B cell (primary cell): ENCODE data around the gene ACAP3. TPM values are rescaled to one million over a fixed set of nuclear protein-coding genes. Genes with fewer than 3 reads are reported as not detected.

Experiments
- ATAC-seq: fragments of 200-7000 bp; cut with Tn5 transposase; one replicate; pipeline ENCODE4 v1.10.0; 2021; ENCODE audit warnings: low read depth, mild to moderate bottlenecking, moderate number of reproducible peaks, moderate library complexity
- CTCF ChIA-PET: fragments of 350-600 bp; sonication (Branson Sonifier 250); formaldehyde crosslinking; loops from one replicate; lab custom pipeline; 2021; ENCODE audit warnings: antibody characterized with exemption, inconsistent platforms; lab: Charles Lee
- POLR2A ChIA-PET: fragments of 350-600 bp; sonication (Branson Sonifier 250); formaldehyde crosslinking; loops from one replicate; lab custom pipeline; 2021; ENCODE audit warnings: antibody characterized with exemption; lab: Charles Lee
- DNase-seq: peaks from one replicate; pipeline ENCODE4 v3.0.0; 2013
- H2AFZ ChIP-seq: 2 replicates; pipeline ENCODE4 v1.6.1; 2012; ENCODE audit warnings: mild to moderate bottlenecking, low read depth, low read length; ENCODE audit not compliant: insufficient read depth, poor library complexity, severe bottlenecking
- H3K27ac ChIP-seq, 2 donors: 1 replicate in 1 of 2; 2 replicates in 1 of 2; pipeline ENCODE4 v1.5.1; 2012 to 2013; ENCODE audit warnings: low read length in 2 of 2, mild to moderate bottlenecking in 2 of 2, moderate library complexity in 1 of 2
- H3K27me3 ChIP-seq, 4 experiments: fragments of 200-600 bp in 1 of 4; sonication (generic) in 1 of 4; replicated peaks in 1 of 4; 1 replicate in 2 of 4; 2 replicates in 2 of 4; pipeline versions ENCODE4 v1.6.1 to v1.7.0; 2013 to 2016; ENCODE audit warnings: low read length in 3 of 4, mild to moderate bottlenecking in 2 of 4, mixed read lengths in 1 of 4, moderate library complexity in 1 of 4; ENCODE audit not compliant: insufficient read depth in 4 of 4, control insufficient read depth in 3 of 4; ENCODE audit errors: control extremely low read depth in 1 of 4
- H3K36me3 ChIP-seq, 2 experiments: replicated peaks in 1 of 2; 1 replicate in 1 of 2; 2 replicates in 1 of 2; pipeline versions ENCODE4 v1.6.1 to v1.7.1; 2013; ENCODE audit warnings: low read length in 1 of 2; ENCODE audit not compliant: insufficient read depth in 2 of 2, control insufficient read depth in 1 of 2; ENCODE audit errors: control extremely low read depth in 1 of 2, extremely low read depth in 1 of 2
- H3K4me1 ChIP-seq, 2 donors: fragments of 200-600 bp in 1 of 2; sonication (generic) in 1 of 2; 1 replicate in 1 of 2; 2 replicates in 1 of 2; pipeline versions ENCODE4 v1.5.1 to v1.6.1; 2013 to 2017; ENCODE audit warnings: low read length in 2 of 2; ENCODE audit not compliant: control insufficient read depth in 2 of 2, insufficient read depth in 2 of 2
- H3K4me2 ChIP-seq: replicated peaks from 2 replicates; pipeline ENCODE3; 2012; ENCODE audit warnings: mild to moderate bottlenecking, low read depth, low read length; ENCODE audit not compliant: poor library complexity, severe bottlenecking
- H3K4me3 ChIP-seq, 5 experiments: fragments of 200-600 bp in 1 of 5; sonication (generic) in 1 of 5; 1 replicate in 3 of 5; 2 replicates in 2 of 5; pipeline versions ENCODE4 v1.5.1 to v1.7.0; 2011 to 2016; ENCODE audit warnings: low read length in 4 of 5, mild to moderate bottlenecking in 4 of 5, low read depth in 2 of 5, control low read depth in 1 of 5, moderate library complexity in 1 of 5; ENCODE audit not compliant: insufficient read depth in 1 of 5; ENCODE audit errors: control extremely low read depth in 1 of 5, extremely low read depth in 1 of 5
- H3K79me2 ChIP-seq: fragments of 200-600 bp; sonication (generic); one replicate; pipeline ENCODE4 v1.6.0; 2016; ENCODE audit warnings: low read length; ENCODE audit not compliant: control insufficient read depth, insufficient read depth
- H3K9ac ChIP-seq: fragments of 200-600 bp; sonication (generic); 2 replicates; pipeline ENCODE4 v1.6.1; 2017; ENCODE audit warnings: mild to moderate bottlenecking, low read length, moderate library complexity
- H3K9me3 ChIP-seq, 3 donors: one replicate each; pipeline versions ENCODE4 v1.6.1 to v1.7.1; 2013; ENCODE audit warnings: low read length in 2 of 3; ENCODE audit not compliant: control insufficient read depth in 2 of 3, insufficient read depth in 1 of 3; ENCODE audit errors: control extremely low read depth in 1 of 3
- H4K20me1 ChIP-seq: 2 replicates; pipeline ENCODE4 v1.6.0; 2012; ENCODE audit warnings: mild to moderate bottlenecking, low read length; ENCODE audit not compliant: insufficient read depth, control insufficient read depth, poor library complexity, severe bottlenecking
- H3K27ac Mint-ChIP-seq: one replicate; pipeline ENCODE4 v1.8.0; 2021; ENCODE audit warnings: mixed read lengths
- H3K27me3 Mint-ChIP-seq: one replicate; pipeline ENCODE4 v1.8.0; 2021; ENCODE audit warnings: mixed read lengths
- H3K4me1 Mint-ChIP-seq: one replicate; pipeline ENCODE4 v1.8.0; 2021; ENCODE audit warnings: mixed read lengths
- H3K4me3 Mint-ChIP-seq: one replicate; pipeline ENCODE4 v1.8.0; 2021; ENCODE audit warnings: mixed read lengths
- H3K9me3 Mint-ChIP-seq: one replicate; pipeline ENCODE4 v1.8.0; 2022; ENCODE audit warnings: mixed read lengths; ENCODE audit not compliant: insufficient read depth
- CTCF ChIP-seq: fragments of 200-600 bp; IDR thresholded peaks from one replicate; pipeline ENCODE4 v1.8.0; 2022; ENCODE audit warnings: antibody characterized with exemption, mild to moderate bottlenecking
- EZH2 ChIP-seq: IDR thresholded peaks from 2 replicates; pipeline ENCODE4 v1.6.1; 2012; ENCODE audit warnings: borderline replicate concordance, low read depth, mild to moderate bottlenecking, moderate library complexity, low read length; ENCODE audit not compliant: insufficient read depth, poor library complexity, severe bottlenecking
- WGBS: methylation state at CpG from one replicate; pipeline ENCODE4 v1.1.5; 2013; ENCODE audit warnings: missing lambda C conversion rate; ENCODE audit not compliant: insufficient coverage; 5-methylcytosine and 5-hydroxymethylcytosine counted together
- intact Hi-C: fragments of 100-400 bp; cut with micrococcal nuclease; formaldehyde crosslinking; loops from one replicate; pipeline ENCODE4 v1.10.0; 2022
- polyA plus RNA-seq: library from polyadenylated mRNA; depleted of rRNA; stranded (reverse); fragments of >200 nt; gene quantifications from 2 replicates; pipeline ENCODE4 v1.2.3, GENCODE V29; 2012
- total RNA-seq, 2 donors: library from RNA; stranded (reverse); fragments of 120-200 nt in 1 of 2; gene quantifications; 1 replicate in 1 of 2; 2 replicates in 1 of 2; pipeline versions ENCODE4 v1.2.3 to v1.2.4, GENCODE V29; 2013 to 2022

The ACAP3 gene
- total and polyA plus RNA-seq, 2 donors (not counting 1 experiment from before 2014, with no cell fraction given): 40.7 to 124 TPM

GRCh38 chr1:1280782-1281481 lies 26.8 kb downstream of the ACAP3 start:
- ATAC-seq: no peak
- Histone ChIP-seq H3K9me3 (no peaks in the 10 kb centered on the region), H3K9ac (no peak overlapping the region), H3K79me2 (no peaks in the 10 kb centered on the region), H3K4me2 (no peak overlapping the region), H3K4me1 (peaks cover 0 to 3% of the 10 kb centered on the region in 2 donors), H3K27ac (no peak overlapping the region), H2AFZ (no peak overlapping the region), H3K36me3 (no peaks in the 10 kb centered on the region), H3K4me3 (no peak overlapping the region), H4K20me1 (no peaks in the 10 kb centered on the region), H3K27me3 (no peaks in the 10 kb centered on the region)
- DNase-seq: no peak
- Mint-ChIP-seq H3K27me3 (no peaks in the 10 kb centered on the region), H3K9me3 (no peaks in the 10 kb centered on the region), H3K4me1 (peaks cover 3% of the 10 kb centered on the region), H3K4me3 (no peak overlapping the region), H3K27ac (no peak overlapping the region)
- 90% methylated on average over 19 of the region's 21 CpGs for WGBS
- intact Hi-C loops: no loop called here
- CTCF ChIA-PET: no interaction called here
- TF ChIP-seq EZH2 (no peak), CTCF (no peak)
- POLR2A ChIA-PET: interaction anchor here (0.6 to 0.8 kb wide), 2 partner anchors 11 to 268 kb away, joined by 3 to 6 read pairs; no protein-coding TSS in a partner anchor

- TF ChIP-seq CTCF (no peak), EZH2 (no peak)
- H3K36me3 ChIP-seq: no peaks in the 10 kb centered on the region
- intact Hi-C loops: no loop called here
- H3K4me1 ChIP-seq: peaks cover 5 to 11% of the 10 kb centered on the region in 2 donors
- DNase-seq (no peak), ATAC-seq (no peak)
- no peaks in the 10 kb centered on the region for H3K27me3 ChIP-seq
- 96% methylated on average over 12 of the region's 17 CpGs for WGBS
- POLR2A ChIA-PET: no interaction called here
- no peak overlapping the region for H2AFZ ChIP-seq
- Mint-ChIP-seq H3K4me1 (peaks cover 4% of the 10 kb centered on the region), H3K4me3 (no peak overlapping the region), H3K27ac (no peak overlapping the region), H3K9me3 (no peaks in the 10 kb centered on the region), H3K27me3 (no peaks in the 10 kb centered on the region)
- no peaks in the 10 kb centered on the region for H3K79me2 ChIP-seq
- no peak overlapping the region for H3K27ac ChIP-seq
- no peak overlapping the region for H3K4me2 ChIP-seq
- no peaks in the 10 kb centered on the region for H4K20me1 ChIP-seq
- no peaks in the 10 kb centered on the region for H3K9me3 ChIP-seq
- H3K9ac ChIP-seq: no peak overlapping the region
- CTCF ChIA-PET: interaction anchor here (1.7 kb wide), 1 partner anchor 13 kb away, joined by 5 read pairs; no protein-coding TSS in a partner anchor
- H3K4me3 ChIP-seq: no peak overlapping the region
Observed at GRCh38 chr1:1279028-1279427, 28.7 kb downstream of the ACAP3 start.
